Fibroblast of the aortic adventitia (primary cell): ENCODE data around the gene SEH1L. TPM values are rescaled to one million over a fixed set of nuclear protein-coding genes. Genes with fewer than 3 reads are reported as not detected.

ENCODE experiments used
- DNase-seq: peaks from one replicate; pipeline ENCODE4 v3.0.0-alpha.2; 2010; ENCODE audit warnings: low read depth
- H3K4me3 ChIP-seq: 2 replicates; pipeline ENCODE4 v1.5.1; 2011; ENCODE audit warnings: low read depth, mild to moderate bottlenecking, control low read depth, low read length, moderate library complexity
- total RNA-seq: library from RNA; depleted of rRNA; stranded (reverse); fragments of >200 nt; gene quantifications from 2 replicates; pipeline ENCODE4 v1.2.3, GENCODE V29; 2012; ENCODE audit warnings: low replicate concordance
- TF ChIP-seq, protein P1 (sequence below): IDR thresholded peaks from 2 replicates; pipeline ENCODE4 v1.5.1; 2011; ENCODE audit warnings: mild to moderate bottlenecking, low read length, control low read depth, inconsistent platforms; ENCODE audit not compliant: insufficient read depth

Gene SEH1L
- total RNA-seq, 1 donor = 52.2 TPM

DNA sequence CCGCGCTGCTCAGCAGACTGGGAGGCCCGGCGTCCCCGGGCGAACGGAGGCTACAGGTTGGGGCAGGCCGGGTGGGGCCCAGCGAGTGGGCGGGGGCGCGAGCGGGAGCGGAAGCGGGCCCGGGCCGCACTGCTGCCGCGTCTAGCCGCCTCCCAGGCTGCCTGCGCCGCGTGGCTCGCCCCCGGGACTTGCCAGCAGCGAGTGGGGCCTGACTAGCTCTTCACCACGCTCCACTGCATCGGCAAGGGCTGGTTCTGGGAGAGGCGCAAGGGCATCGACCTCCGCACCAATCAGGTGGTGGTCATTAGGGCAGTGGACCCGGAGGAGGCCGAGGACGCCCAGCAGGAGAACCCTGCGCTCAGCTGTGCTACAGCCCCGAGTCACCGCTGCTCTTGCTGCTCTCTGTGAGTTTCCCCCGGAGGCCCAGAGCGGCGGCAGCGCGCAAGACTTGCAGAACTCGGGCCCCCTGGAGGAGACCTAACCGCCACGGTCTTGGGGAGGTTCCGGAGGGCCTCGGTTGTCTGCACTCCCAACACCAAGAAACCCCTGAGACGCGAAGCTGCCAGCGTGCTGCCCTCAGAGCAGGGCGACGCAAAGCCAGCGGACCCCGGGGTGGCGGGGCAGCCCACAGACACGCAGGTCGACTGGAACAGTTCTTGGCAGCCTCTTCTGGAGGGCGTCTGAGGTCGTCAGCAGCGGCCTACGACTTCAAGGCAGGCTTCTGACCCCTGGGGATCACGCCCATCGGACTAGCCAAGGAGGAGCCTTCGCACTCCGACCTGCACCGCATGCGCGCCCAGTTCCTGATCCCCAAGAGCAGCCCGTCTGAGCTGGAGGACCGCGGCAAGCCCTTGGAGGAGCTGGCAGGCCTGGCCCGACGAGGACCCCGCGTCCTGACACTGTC is 36.5 kb upstream of the SEH1L start:
- H3K4me3 ChIP-seq = no peak overlapping the region
- no peak for DNase-seq
- TF ChIP-seq, protein P1, sequence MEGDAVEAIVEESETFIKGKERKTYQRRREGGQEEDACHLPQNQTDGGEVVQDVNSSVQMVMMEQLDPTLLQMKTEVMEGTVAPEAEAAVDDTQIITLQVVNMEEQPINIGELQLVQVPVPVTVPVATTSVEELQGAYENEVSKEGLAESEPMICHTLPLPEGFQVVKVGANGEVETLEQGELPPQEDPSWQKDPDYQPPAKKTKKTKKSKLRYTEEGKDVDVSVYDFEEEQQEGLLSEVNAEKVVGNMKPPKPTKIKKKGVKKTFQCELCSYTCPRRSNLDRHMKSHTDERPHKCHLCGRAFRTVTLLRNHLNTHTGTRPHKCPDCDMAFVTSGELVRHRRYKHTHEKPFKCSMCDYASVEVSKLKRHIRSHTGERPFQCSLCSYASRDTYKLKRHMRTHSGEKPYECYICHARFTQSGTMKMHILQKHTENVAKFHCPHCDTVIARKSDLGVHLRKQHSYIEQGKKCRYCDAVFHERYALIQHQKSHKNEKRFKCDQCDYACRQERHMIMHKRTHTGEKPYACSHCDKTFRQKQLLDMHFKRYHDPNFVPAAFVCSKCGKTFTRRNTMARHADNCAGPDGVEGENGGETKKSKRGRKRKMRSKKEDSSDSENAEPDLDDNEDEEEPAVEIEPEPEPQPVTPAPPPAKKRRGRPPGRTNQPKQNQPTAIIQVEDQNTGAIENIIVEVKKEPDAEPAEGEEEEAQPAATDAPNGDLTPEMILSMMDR = no peak

DNA sequence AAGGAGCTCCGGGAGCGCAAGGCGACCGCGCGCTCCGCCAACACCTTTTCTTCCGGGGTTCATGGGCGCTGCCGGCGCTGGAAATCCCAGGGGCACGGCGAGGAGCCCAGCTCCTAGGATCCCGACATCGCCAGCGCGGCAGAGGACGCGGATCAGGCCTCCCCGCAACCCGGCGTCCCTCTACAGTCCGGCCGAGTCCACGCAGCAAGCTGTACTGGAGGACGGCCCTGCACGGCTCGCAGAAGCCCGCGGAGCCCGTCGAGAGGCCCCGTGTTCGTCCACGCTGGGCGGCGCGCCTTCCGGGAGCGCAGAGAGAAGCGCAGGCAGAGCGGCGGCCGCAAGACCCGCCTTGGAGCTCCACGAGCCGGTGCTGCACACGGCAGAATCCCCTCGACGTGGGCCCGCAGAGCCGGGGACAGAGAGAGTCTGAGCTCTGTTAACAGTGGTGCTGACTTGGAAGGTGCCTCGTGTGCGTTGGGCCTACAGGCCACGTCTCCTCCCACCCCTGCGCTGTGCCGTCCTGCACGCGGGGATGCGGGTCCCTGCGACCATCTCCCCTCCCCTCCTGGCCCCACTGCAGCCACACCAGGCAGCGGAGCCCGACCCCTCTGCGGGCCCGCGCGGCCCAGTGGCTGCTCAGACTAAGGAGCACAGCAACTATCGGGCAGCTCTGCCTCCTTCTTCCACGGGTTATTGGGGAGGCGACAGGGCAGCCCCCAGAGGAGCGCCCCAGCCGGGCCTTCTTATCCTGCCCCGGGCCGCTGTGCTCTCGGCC is 35.7 kb upstream of the SEH1L start:
- no peak for DNase-seq
- TF ChIP-seq, protein P1 = no peak
- no peak overlapping the region for H3K4me3 ChIP-seq

DNA sequence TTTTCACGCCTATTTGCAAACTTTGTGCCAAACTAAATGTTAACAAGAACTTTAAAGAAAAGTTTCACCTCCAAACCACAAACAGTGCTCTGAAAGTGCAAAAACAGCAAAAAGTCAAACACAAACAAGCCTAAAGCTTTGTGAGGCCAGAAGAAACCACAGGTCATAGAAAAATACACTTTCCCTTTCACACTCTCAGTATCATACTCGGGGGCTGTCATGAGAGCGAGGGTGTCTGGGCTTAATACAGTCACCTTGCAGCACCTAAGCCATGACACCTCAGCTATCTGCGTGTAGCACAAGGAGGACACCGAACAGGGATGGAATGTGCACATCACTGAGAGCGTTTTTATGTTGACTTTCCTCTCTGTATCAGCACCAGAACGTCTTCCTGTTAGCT is 26.6 kb upstream of the SEH1L start:
- TF ChIP-seq, protein P1 = no peak
- H3K4me3 ChIP-seq = no peak overlapping the region
- no peak for DNase-seq

DNA sequence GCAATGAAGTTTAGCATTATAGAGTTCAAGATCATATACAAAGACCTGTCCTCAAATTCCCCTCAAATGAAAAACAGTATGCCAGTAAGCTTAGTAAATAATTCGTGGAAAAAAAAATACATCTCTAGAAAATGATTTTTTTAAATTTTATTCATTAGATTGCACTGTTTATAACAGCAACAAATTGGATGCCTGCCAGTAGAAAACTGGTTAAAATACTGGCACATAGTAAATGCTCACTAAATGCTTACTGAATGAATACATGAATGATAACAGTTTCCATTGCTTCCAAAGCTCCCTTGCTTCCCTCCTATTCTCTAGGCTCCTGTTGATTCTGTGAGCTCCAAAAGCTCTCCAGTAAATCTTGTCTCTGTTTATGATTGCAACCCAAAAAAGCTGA is 25.5 kb upstream of the SEH1L start:
- DNase-seq = no peak
- no peak overlapping the region for H3K4me3 ChIP-seq
- TF ChIP-seq, protein P1 = no peak

DNA sequence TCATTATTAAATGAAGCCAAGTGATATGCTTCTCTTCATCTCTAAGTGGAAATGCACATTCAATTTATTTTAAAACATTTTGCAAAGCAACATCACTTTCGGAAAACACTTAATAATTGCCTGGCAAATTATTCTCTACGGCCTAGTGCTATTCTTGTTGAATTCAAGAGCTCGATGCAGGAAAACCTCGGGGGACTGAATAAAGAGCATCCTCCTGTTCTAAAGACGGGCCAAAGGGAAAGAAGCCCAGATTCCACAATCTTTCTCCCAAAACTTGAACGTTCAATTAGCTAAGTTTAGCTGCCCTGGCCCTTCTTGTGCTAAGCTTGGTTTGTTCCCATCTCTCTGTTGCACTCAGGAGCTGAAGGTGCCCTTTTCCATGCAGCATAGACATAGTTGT is 23.2 kb upstream of the SEH1L start:
- DNase-seq = no peak
- H3K4me3 ChIP-seq = no peak overlapping the region
- TF ChIP-seq, protein P1 = no peak

DNA sequence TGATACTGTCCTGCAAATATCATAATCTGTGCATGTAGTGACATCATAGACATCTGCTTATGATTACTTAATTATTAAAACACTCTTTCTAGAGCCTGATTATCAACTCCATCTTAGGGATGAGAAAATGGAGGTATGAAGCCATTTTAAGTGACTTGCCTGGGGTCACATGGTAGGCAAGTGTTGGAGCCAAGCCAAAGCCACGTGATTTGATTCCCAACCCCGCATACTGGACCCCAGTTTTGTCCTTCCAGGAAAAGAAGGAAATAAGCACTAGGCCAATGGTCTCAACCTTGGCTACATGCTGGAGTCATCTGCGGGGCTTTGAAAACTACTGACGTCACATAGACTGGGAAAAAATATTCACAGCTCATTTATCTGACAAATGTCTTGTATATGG is 19.6 kb upstream of the SEH1L start:
- TF ChIP-seq, protein P1 = no peak
- H3K4me3 ChIP-seq = no peak overlapping the region
- no peak for DNase-seq
